H9 (cell line): ENCODE data around the gene IVNS1ABP. TPM values are rescaled to one million over a fixed set of nuclear protein-coding genes. Genes with fewer than 3 reads are reported as not detected.

Experiments used
- DNase-seq: peaks from one replicate; pipeline ENCODE4 v3.0.0-alpha.2; 2017
- H2AFZ ChIP-seq: one replicate; pipeline ENCODE4 v1.6.1; 2013; ENCODE audit warnings: mild to moderate bottlenecking, low read length, control low read depth, moderate library complexity
- H2AK5ac ChIP-seq: 2 replicates; pipeline ENCODE4 v1.6.1; 2013; ENCODE audit warnings: low read length, control low read depth, mixed read lengths; ENCODE audit not compliant: insufficient read length
- H2BK120ac ChIP-seq: one replicate; pipeline ENCODE4 v1.6.1; 2013; ENCODE audit warnings: low read depth, mild to moderate bottlenecking, low read length, control low read depth, inconsistent platforms; ENCODE audit not compliant: poor library complexity, severe bottlenecking
- H2BK12ac ChIP-seq: 2 replicates; pipeline ENCODE4 v1.6.1; 2013; ENCODE audit warnings: low read length, control low read depth, mixed read lengths, low read depth; ENCODE audit not compliant: insufficient read length
- H2BK15ac ChIP-seq: 2 replicates; pipeline ENCODE4 v1.6.1; 2013; ENCODE audit warnings: low read depth, low read length, control low read depth
- H2BK20ac ChIP-seq: one replicate; pipeline ENCODE4 v1.6.1; 2013; ENCODE audit warnings: low read depth, mild to moderate bottlenecking, low read length, control low read depth, inconsistent platforms; ENCODE audit not compliant: poor library complexity, severe bottlenecking
- H2BK5ac ChIP-seq: 2 replicates; pipeline ENCODE4 v1.6.1; 2013; ENCODE audit warnings: low read length, control low read depth, mixed read lengths; ENCODE audit not compliant: insufficient read length
- H3K14ac ChIP-seq: 2 replicates; pipeline ENCODE4 v1.6.1; 2013; ENCODE audit warnings: low read length, control low read depth; ENCODE audit not compliant: insufficient read depth
- H3K18ac ChIP-seq: 2 replicates; pipeline ENCODE4 v1.6.1; 2013; ENCODE audit warnings: low read depth, mild to moderate bottlenecking, mixed read lengths, low read length, control low read depth; ENCODE audit not compliant: insufficient read length
- H3K23ac ChIP-seq: 2 replicates; pipeline ENCODE4 v1.6.1; 2013; ENCODE audit warnings: low read length, control low read depth, mixed read lengths, low read depth; ENCODE audit not compliant: insufficient read length
- H3K23me2 ChIP-seq: 2 replicates; pipeline ENCODE4 v1.6.1; 2013; ENCODE audit warnings: low read depth, mild to moderate bottlenecking, mixed read lengths, low read length, control low read depth; ENCODE audit not compliant: insufficient read length, poor library complexity, severe bottlenecking
- H3K27ac ChIP-seq: 2 replicates; pipeline ENCODE4 v1.5.1; 2013; ENCODE audit warnings: low read length, control low read depth, mixed read lengths, low read depth; ENCODE audit not compliant: insufficient read length
- H3K27me3 ChIP-seq: 2 replicates; pipeline ENCODE4 v1.6.1; 2013; ENCODE audit warnings: low read length, control low read depth, inconsistent platforms; ENCODE audit not compliant: insufficient read depth
- H3K4ac ChIP-seq: 2 replicates; pipeline ENCODE4 v1.6.1; 2013; ENCODE audit warnings: low read depth, mild to moderate bottlenecking, control low read depth, inconsistent platforms, low read length, moderate library complexity
- H3K4me1 ChIP-seq: 2 replicates; pipeline ENCODE4 v1.6.1; 2013; ENCODE audit warnings: low read length, control low read depth, inconsistent platforms; ENCODE audit not compliant: insufficient read depth
- H3K4me2 ChIP-seq: 2 replicates; pipeline ENCODE4 v1.6.1; 2013; ENCODE audit warnings: low read length, control low read depth, mixed read lengths; ENCODE audit not compliant: insufficient read length, insufficient read depth
- H3K56ac ChIP-seq: 2 replicates; pipeline ENCODE4 v1.6.1; 2013; ENCODE audit warnings: low read depth, mild to moderate bottlenecking, mixed read lengths, low read length, control low read depth; ENCODE audit not compliant: insufficient read length
- H3K79me1 ChIP-seq: 2 replicates; pipeline ENCODE4 v1.6.1; 2013; ENCODE audit warnings: low read depth, mild to moderate bottlenecking, moderate library complexity, low read length, control low read depth, inconsistent platforms; ENCODE audit not compliant: insufficient read depth, poor library complexity, severe bottlenecking
- H3K79me2 ChIP-seq: 2 replicates; pipeline ENCODE4 v1.6.1; 2013; ENCODE audit warnings: low read length, control low read depth, inconsistent platforms; ENCODE audit not compliant: insufficient read depth
- H3K9ac ChIP-seq: 2 replicates; pipeline ENCODE4 v1.6.1; 2013; ENCODE audit warnings: low read length, control low read depth, mixed read lengths; ENCODE audit not compliant: insufficient read length; ENCODE audit errors: extremely low read depth
- H3K9me3 ChIP-seq: one replicate; pipeline ENCODE4 v1.6.1; 2013; ENCODE audit warnings: low read depth, low read length, inconsistent platforms; ENCODE audit not compliant: control insufficient read depth
- H3T11ph ChIP-seq: one replicate; pipeline ENCODE4 v1.6.1; 2013; ENCODE audit warnings: mild to moderate bottlenecking, low read length, control low read depth, inconsistent platforms
- H4K20me1 ChIP-seq: one replicate; pipeline ENCODE4 v1.6.1; 2013; ENCODE audit not compliant: control insufficient read depth, insufficient read length, insufficient read depth
- H4K5ac ChIP-seq: 2 replicates; pipeline ENCODE4 v1.6.1; 2013; ENCODE audit warnings: low read depth, mild to moderate bottlenecking, mixed read lengths, low read length, control low read depth; ENCODE audit not compliant: insufficient read length
- H4K8ac ChIP-seq: replicated peaks from 2 replicates; pipeline ENCODE4 v1.6.1; 2013; ENCODE audit warnings: low read length, control low read depth, mixed read lengths, low read depth; ENCODE audit not compliant: insufficient read length
- H4K91ac ChIP-seq: 2 replicates; pipeline ENCODE4 v1.6.1; 2013; ENCODE audit warnings: low read depth, mild to moderate bottlenecking, moderate library complexity, mixed read lengths, low read length, control low read depth; ENCODE audit not compliant: insufficient read length
- H3K27ac Mint-ChIP-seq, 3 experiments: 2 replicates in 2 of 3; 3 replicates in 1 of 3; pipeline ENCODE4 v1.8.0; 2020 to 2021; ENCODE audit warnings: mixed read lengths in 3 of 3, mild to moderate bottlenecking in 1 of 3, moderate library complexity in 1 of 3
- H3K27me3 Mint-ChIP-seq: 2 replicates; pipeline ENCODE4 v1.8.0; 2021; ENCODE audit warnings: low read depth, mild to moderate bottlenecking, moderate library complexity, mixed read lengths
- H3K36me3 Mint-ChIP-seq, 3 experiments: 2 replicates in 2 of 3; 3 replicates in 1 of 3; pipeline ENCODE4 v1.8.0; 2020 to 2021; ENCODE audit warnings: low read depth in 3 of 3, mixed read lengths in 3 of 3; ENCODE audit not compliant: insufficient read depth in 1 of 3
- H3K4me1 Mint-ChIP-seq, 2 experiments: 2 replicates each; pipeline ENCODE4 v1.8.0; 2020; ENCODE audit warnings: mixed read lengths in 2 of 2
- H3K4me3 Mint-ChIP-seq, 2 experiments: 2 replicates in 1 of 2; 3 replicates in 1 of 2; pipeline ENCODE4 v1.8.0; 2020 to 2021; ENCODE audit warnings: mild to moderate bottlenecking in 2 of 2, mixed read lengths in 2 of 2, moderate library complexity in 1 of 2
- H3K9me3 Mint-ChIP-seq, 2 experiments: 2 replicates in 1 of 2; 3 replicates in 1 of 2; pipeline ENCODE4 v1.8.0; 2020; ENCODE audit warnings: mild to moderate bottlenecking in 2 of 2, mixed read lengths in 2 of 2, moderate library complexity in 1 of 2
- WGBS: extraction: QIAGEN DNeasy Blood & Tissue Kit; methylation state at CpG from one replicate; pipeline ENCODE4 v1.1.7; 2013; ENCODE audit warnings: missing lambda C conversion rate, low lambda C conversion rate, mixed read lengths; ENCODE audit not compliant: insufficient read length; ENCODE audit errors: extremely low coverage; 5-methylcytosine and 5-hydroxymethylcytosine counted together
- total RNA-seq: library from RNA; stranded (reverse); gene quantifications from 2 replicates; pipeline ENCODE4 v1.2.1, GENCODE V29; 2021
- TF ChIP-seq, protein P1 (sequence below): fragments of 200-600 bp; sonication (generic); conservative IDR thresholded peaks from 3 replicates; pipeline ENCODE4 v1.8.0; 2021; ENCODE audit warnings: antibody characterized with exemption, mild to moderate bottlenecking

IVNS1ABP gene
- total RNA-seq, 1 experiment from 2014 or later, result 110 TPM

GRCh38 chr1:185268352-185268751 lies 48.7 kb downstream of the IVNS1ABP start:
- Histone ChIP-seq H3K9ac (no peak overlapping the region), H3K4ac (no peak overlapping the region), H4K8ac (no peak overlapping the region), H3K23me2 (no peaks in the 10 kb centered on the region), H3T11ph (no peak overlapping the region), H3K18ac (no peak overlapping the region), H3K9me3 (no peaks in the 10 kb centered on the region), H2BK5ac (no peak overlapping the region), H4K5ac (no peak overlapping the region), H3K27me3 (no peaks in the 10 kb centered on the region), H3K79me1 (no peaks in the 10 kb centered on the region), H3K4me2 (no peak overlapping the region), H2BK12ac (no peak overlapping the region), H3K56ac (no peak overlapping the region), H2BK120ac (no peak overlapping the region), H2AFZ (no peak overlapping the region), H3K4me1 (no peaks in the 10 kb centered on the region), H2AK5ac (no peak overlapping the region), H3K79me2 (no peaks in the 10 kb centered on the region), H4K20me1 (no peaks in the 10 kb centered on the region), H3K27ac (no peak overlapping the region), H3K23ac (no peak overlapping the region), H2BK15ac (no peak overlapping the region), H4K91ac (no peak overlapping the region), H2BK20ac (no peak overlapping the region), H3K14ac (no peak overlapping the region)
- Mint-ChIP-seq H3K36me3 (no peaks in the 10 kb centered on the region), H3K4me1 (no peaks in the 10 kb centered on the region), H3K27me3 (no peaks in the 10 kb centered on the region), H3K4me3 (no peak overlapping the region), H3K27ac (no peak overlapping the region), H3K9me3 (no peaks in the 10 kb centered on the region)
- no CpG with 5 or more reads among the region's 2 CpGs for WGBS
- DNase-seq, result no peak
- TF ChIP-seq, protein P1, sequence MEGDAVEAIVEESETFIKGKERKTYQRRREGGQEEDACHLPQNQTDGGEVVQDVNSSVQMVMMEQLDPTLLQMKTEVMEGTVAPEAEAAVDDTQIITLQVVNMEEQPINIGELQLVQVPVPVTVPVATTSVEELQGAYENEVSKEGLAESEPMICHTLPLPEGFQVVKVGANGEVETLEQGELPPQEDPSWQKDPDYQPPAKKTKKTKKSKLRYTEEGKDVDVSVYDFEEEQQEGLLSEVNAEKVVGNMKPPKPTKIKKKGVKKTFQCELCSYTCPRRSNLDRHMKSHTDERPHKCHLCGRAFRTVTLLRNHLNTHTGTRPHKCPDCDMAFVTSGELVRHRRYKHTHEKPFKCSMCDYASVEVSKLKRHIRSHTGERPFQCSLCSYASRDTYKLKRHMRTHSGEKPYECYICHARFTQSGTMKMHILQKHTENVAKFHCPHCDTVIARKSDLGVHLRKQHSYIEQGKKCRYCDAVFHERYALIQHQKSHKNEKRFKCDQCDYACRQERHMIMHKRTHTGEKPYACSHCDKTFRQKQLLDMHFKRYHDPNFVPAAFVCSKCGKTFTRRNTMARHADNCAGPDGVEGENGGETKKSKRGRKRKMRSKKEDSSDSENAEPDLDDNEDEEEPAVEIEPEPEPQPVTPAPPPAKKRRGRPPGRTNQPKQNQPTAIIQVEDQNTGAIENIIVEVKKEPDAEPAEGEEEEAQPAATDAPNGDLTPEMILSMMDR, result no peak
